GM18502 (cell line): ENCODE measurements around the gene TNFRSF12A.

Experiments used
- ATAC-seq: cut with Tn5 transposase; IDR thresholded peaks from one replicate; pipeline ENCODE4 v1.9.1; 2021; ENCODE audit warnings: mild to moderate bottlenecking; ENCODE audit not compliant: unreplicated experiment, poor library complexity

TNFRSF12A gene

GRCh38 chr16:2985893-2986355 is 34.2 kb upstream of the TNFRSF12A start:
- ATAC-seq: no peak

GRCh38 chr16:2986623-2987188 is 33.5 kb upstream of the TNFRSF12A start:
- ATAC-seq: no peak

GRCh38 chr16:2987286-2987685 is 32.9 kb upstream of the TNFRSF12A start:
- no peak for ATAC-seq

GRCh38 chr16:2987833-2988232 is 32.3 kb upstream of the TNFRSF12A start:
- no peak for ATAC-seq

- ATAC-seq: no peak
Measured at GRCh38 chr16:2988590-2989099, 31.5 kb upstream of the TNFRSF12A start.

- no peak for ATAC-seq
Measured at GRCh38 chr16:2990891-2991290, 29.3 kb upstream of the TNFRSF12A start.

- ATAC-seq: no peak
Measured at GRCh38 chr16:2991566-2992261, 28.5 kb upstream of the TNFRSF12A start.

- ATAC-seq: no peak
Measured at GRCh38 chr16:2992383-2993081, 27.6 kb upstream of the TNFRSF12A start.

- ATAC-seq: no peak
Measured at GRCh38 chr16:2996298-2996697, 23.9 kb upstream of the TNFRSF12A start.

- no peak for ATAC-seq
Measured at GRCh38 chr16:2999929-3000328, 20.2 kb upstream of the TNFRSF12A start.

GRCh38 chr16:3000540-3000939 is 19.6 kb upstream of the TNFRSF12A start:
- ATAC-seq: no peak

- no peak for ATAC-seq
Measured at GRCh38 chr16:3001316-3001715, 18.9 kb upstream of the TNFRSF12A start.

GRCh38 chr16:3003582-3004270 is 16.4 kb upstream of the TNFRSF12A start:
- ATAC-seq: peak; percentile 95

GRCh38 chr16:3004319-3004718 is 15.8 kb upstream of the TNFRSF12A start:
- ATAC-seq: peak; percentile 26

- ATAC-seq: no peak
Measured at GRCh38 chr16:3004781-3005284, 15.3 kb upstream of the TNFRSF12A start.

- no peak for ATAC-seq
Measured at GRCh38 chr16:3007059-3007956, 12.9 kb upstream of the TNFRSF12A start.

GRCh38 chr16:3007957-3008689 is 12.0 kb upstream of the TNFRSF12A start:
- no peak for ATAC-seq

- ATAC-seq: no peak
Measured at GRCh38 chr16:3008690-3009037, 11.5 kb upstream of the TNFRSF12A start.
